ENCODE data around the gene RSRP1.

GRCh38 chr1:25196830-25197229 is 50.4 kb downstream of the RSRP1 start:
- no peak for TF ChIP-seq CTCF (IDR thresholded peaks at IDR 0.05)
- TF ChIP-seq POLR2A (IDR thresholded peaks at IDR 0.05): no peak

Data from esophagus squamous epithelium (tissue), 4 donors.